IPS DF 4.7 (cell line): Measurements from ENCODE around the gene MRPL38.

ENCODE experiments used
- DNase-seq: peaks from one replicate; pipeline ENCODE4 v3.0.0-alpha.2; 2013; ENCODE audit warnings: low spot score; ENCODE audit errors: extremely low read depth

The MRPL38 gene

DNA sequence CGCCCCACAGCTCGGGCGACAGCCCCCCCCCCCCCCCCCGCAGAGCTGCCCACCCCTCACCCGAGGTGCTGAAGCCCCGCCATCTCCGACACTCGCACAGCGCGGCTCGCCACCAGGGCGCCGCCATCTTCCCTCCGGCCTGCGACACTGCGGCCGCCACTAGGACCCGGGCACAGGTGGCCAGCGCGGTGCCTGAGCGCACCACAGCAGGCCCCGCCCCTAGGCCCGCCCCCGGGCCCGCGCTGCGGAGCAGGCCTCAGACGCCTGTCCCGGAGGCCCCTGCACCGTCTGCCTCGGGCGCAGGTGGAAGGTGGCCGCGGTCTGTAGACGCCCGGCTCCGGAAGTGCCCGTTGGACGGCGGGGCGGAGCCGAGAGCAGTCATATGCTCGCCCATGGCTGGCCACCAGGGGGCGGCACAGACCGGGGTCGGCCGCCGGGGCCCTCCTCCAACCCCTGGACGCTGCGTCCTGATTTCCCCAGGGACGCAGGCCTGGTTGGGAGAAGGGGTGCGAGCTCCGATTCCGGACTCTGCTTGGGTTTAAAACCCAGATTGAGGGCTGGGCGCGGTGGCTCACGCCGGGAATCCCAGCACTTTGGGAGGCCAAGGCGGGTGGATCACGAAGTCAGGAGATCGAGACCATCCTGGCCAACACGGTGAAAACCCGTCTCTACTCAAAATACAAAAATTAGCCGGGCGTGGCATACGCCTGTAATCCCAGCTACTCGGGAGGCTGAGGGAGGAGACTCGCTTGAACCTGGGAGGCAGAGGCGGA lies at the start of gene MRPL38:
TSS of gene MRPL38 (minus strand) at position 136 of the 773 bp plus-strand sequence. CDS start at position 127, 9 bp downstream.
- no peak for DNase-seq

DNA sequence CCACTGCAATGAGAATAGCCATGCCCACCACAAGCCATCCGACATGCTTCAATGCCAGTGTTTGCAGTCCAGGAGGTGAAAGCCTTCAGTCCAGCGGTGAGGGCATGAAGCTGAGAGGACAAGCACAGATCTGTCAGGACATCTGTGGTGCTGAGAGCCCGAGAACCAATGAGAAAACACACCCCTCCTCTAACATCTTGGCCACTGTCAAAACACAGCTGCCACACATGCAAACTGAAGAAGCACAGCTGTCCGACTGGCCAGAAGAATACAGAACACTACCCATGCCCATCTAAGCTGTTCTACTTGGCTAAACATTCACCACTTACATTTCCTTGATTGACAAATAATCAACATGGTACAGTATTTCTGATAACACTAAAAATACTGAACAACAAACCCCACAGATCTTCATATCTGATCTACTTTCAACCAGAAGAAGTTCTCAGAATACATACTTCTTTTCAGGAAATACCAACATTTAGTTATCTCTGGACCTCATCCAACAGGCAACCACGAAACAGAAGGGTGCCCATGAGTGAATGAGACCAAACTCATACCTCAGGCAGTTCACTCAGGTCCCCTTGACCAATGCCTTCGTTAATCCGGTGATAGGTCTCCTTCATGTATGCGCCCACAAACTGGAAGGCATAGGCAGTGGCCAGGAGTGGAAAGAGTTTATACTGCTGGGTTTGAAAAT lies 46.3 kb upstream of the MRPL38 start:
- no peak for DNase-seq

DNA sequence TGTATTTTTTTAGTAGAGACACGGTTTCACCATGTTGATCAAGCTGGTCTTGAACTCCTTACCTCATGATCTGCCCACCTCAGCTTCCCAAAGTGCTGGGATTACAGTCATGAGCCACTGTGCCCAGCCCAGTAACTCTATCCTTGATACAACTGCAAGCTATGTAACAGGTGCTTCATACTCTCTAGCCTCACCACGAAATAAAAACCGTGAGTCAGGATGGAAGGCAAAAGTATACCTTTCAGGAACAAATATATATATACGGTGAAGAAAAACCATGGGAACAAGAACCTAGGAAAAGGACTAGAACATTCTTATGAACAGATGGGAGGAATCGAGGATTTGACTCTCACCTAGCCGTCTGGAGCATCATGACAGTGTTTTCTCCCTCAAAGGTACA lies 45.7 kb upstream of the MRPL38 start:
- DNase-seq, result no peak

DNA sequence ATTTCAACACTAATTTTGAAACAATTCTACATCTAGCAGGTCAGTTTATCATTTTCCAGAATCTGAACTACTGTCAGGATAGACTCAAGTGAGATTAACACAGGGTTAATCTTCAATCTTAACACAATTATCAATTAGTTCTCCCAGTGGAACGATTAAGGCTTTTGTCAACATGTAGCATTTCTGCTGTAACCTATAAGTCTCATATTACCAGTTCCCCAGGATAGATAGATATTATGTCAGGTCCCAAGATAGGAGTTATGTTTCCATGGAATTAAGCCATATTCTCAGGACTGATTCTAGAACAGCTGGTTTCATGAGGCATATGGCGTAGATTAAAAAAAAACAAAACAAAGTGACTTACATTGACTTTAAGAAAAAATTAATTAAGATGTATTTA lies 40.5 kb upstream of the MRPL38 start:
- no peak for DNase-seq

DNA sequence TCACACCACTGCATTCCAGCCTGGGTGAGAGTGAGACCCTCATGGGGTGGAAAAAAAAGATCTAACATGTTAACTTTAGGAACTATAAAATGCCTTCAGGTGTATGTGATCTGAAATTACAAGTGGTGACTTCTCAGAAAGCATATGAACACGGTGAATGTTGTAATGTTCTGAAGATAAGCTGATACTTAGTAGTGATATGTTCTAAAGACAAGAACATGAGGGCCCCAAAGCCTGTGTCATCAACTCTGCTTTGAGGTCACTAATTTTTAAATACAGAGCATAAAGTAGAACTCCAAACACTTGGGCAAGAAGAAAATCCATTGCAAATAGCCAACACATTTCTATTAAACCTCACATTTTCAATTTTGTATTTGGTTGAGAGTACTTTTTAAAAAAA lies 38.8 kb upstream of the MRPL38 start:
- no peak for DNase-seq

DNA sequence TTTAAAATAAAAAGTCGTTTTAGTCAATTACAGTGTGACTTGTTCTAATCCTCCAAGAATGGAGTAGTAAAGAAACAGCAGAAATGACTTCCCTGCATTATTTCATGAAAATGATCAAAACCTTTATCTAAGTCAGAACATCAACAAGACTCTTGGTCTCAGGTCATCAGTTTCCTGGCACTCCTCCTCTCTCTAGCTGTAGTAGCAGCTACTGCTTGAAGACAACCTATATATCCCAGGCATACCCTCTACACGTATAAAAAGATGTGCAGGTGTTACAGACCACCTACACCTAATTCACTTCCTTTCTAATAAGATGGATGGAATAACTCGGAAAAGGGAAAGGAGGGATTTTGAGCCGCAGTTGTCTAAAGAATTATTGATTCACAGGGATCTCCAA lies 37.8 kb upstream of the MRPL38 start:
- DNase-seq, result no peak

DNA sequence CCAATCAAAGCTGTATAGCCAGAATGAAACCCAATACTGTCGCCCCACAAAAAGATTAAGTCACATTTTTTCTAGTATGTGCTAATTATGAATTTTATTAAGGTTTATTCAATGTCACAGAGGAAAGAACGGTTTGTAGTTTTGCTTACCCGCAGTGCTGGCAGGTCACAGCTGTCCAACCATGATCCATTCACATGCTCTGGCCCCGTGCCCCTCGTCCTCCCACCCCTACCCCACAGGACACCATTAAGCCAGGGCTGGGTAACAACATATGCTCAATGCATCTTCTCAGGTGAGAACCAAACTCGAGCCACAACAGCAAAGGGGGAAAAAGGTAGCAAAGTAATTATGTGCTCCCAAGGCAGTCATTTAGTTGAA lies 36.7 kb upstream of the MRPL38 start:
- no peak for DNase-seq

DNA sequence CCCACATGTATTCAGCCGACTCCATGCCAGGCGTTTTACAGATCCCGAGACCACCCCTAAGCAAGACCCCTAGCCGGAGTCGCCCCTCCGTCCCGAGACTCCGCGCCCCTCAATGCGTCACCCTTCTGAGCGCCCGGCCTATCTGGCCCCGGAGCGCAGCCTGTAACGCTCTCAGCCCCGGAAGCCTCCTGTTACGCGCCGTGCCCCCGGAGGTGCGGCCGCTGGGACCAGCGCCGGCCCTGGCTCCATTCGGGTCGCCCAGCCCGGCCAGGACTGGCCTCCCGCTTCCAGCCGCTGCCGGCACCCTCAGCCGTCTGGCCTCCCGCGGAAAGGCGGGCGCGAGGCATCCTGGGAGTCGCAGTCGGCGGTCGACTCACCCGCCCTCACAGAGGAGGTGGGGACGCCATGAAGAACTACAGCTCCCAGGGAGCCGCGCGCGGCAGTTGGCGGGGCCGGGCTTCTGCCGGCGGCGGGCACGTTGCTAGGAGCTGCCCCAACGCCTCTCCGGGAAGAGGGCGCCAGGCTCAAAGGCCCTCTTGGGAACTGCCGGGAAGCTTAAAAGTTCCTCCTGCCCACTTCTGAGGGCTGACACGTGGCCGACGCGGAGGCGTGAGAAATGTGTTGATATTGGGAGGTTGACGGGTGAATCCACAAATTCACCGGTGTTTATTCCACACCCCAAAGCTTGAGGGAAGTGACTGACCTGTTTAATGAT lies 36.2 kb upstream of the MRPL38 start, which contains the start of gene FBF1:
TSS of gene FBF1 (minus strand) at position 316 of the 715 bp plus-strand sequence. CDS start 2,893 bp downstream, outside the sequence.
- DNase-seq, result peak; percentile 51

DNA sequence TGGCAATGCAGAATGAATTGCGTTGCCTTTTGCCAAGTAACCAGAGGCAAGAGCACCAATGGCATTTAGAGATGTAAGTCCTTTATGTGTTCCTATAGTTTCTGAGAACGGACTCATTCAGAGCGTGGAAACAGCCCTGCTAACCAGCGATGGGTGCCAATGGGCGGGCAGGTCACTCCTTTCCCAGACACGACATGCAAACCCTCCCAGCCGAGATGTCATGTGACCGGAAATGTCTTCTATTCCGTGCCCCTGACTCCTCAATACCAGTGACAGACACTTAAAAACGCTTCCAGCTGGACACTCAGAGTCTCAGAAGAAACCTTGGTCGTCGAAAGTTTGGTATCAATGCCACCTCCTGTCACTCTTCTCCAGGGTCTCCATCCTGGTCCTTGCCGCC lies 33.0 kb upstream of the MRPL38 start:
- no peak for DNase-seq

DNA sequence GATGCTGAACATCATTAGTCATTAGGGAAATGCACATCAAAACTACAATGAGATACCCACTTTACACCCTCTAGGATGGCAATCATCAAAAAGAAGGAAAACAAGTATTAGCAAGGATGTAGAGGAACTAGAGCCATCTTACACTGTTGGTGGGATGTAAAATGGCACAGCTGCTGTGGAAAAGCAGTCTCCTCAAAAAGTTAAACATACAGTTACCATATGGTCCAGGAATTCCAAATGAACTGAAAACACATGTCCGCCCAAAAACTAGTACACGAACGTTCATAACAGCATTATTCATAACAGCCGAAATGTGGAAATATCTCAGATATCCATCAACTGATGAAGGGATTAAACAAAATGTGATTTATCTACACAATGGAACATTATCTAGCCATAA lies 29.1 kb upstream of the MRPL38 start:
- no peak for DNase-seq

DNA sequence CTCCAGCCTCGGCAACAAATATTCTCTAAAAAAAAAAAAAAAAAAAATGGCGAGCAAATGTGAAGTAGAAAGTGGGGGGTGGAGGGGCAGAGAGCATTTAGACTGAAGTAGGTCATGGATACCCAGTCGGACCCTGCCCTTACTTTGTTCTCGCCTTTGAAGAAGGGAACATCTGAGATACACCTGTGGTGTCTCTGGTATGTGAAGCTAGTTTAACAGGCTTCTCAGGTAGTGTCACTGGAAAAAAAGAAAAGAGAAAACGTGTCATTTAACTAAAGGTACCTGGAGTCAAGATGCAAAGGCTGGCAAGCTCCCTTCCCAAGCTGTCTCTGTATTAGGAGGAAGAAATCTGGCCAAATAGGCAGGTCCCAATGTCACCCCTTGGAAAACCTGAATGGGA lies 28.2 kb upstream of the MRPL38 start:
- no peak for DNase-seq

DNA sequence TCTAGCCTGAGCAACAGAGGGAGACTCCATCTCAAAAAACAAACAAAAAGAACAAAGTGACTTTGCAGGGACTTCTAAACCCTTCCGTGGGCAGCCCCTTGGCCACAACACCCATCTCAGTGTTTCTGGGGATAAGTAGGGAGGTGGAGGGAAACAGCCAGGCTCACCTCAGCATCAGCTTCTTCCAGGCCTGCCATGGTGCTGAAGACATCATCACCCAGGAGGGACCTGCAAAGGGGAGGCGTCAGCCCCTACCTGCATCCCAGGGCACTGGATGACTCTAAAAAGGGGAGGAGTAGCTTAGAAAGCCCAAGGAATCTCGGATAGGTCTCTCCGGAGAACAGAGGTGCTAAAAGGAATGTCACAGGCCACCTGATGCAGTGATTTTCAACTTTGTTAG lies 26.4 kb upstream of the MRPL38 start:
- DNase-seq, result no peak

DNA sequence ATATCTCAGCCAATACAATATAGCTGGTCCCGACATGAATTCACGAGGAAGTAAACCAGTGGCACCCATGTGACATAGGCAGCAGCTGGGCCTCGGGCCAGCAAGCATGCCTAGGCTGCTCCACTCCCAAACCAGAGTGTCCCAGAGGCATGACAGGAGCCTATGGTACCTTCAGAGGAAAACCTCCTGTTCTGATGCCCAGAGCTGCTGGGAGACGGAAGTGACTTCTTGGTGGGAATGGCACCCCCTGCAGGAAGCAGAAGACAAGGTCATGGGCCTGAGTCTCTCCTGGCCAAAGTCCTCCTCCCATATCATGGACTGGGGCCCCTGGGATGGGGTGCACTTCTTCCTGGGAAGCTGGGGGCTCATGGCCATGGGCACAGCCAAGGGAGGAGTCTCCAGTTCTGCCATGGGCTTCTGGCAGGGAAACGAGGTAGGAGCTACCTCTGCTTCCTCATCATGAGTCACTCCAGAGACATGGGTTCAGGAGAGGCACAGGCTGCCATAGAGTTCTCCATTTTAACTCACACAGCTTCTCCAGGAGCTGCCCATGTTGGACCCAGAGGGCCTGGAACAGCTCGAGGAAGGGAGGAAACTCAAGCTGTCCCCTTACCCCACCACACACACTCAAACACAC lies 22.7 kb upstream of the MRPL38 start:
- no peak for DNase-seq

DNA sequence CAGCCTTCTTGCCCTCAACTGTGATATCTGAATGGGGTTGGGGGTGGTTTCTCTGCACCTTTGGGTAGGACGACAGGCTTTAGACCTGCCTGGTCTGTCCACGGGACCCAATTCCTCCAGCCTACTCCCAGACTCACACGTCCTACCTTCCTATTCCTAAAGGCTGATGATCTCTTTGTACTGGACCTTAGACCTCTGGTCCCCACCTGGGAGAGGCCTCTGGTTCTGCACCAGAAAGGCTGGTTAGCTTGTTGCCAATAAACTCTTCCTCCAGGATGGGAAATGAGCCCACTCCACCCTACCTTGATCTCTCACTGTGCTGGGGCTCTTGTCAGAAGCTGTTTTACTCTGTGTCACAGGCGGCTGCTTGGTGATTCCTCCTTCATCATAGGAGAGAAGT lies 21.8 kb upstream of the MRPL38 start:
- no peak for DNase-seq

DNA sequence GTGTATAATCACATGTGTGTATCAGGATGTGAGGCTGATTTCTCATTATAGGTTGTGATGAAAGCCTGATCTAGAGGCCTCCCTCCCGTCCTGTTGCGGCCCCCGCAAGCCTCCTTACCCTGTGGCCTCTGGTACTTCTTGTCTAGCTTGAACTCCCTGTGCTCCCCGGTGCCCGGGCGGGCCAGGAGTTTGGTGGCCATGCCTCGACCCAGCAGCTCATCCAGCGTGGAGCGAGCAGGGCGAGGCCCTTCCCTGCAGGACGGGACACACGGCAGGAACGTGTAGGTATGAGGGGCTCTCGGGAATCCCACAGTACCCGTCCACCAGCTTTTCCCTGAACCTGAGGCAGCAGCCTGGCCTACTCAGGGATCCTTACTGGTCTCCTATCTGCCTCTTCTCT lies 21.2 kb upstream of the MRPL38 start:
- no peak for DNase-seq

DNA sequence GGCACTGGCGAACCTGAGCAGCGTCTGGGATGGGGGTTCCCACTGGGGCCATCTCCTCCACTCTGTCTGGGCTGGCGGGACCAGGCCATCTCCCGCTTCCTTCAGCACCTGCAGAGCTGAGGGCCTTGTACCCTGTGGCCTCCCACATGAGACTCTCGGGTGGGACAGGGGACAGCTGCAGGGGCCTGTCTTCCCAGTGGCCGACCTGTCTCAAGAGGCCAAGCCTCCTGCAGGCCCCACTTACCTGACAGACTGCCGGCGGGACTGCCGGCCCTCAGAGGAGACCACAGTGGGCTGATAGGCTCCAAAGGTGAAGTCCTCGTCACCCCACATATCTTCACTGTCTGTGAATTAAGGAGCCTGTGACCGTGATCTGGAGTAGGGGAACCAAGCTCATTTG lies 20.4 kb upstream of the MRPL38 start:
- no peak for DNase-seq

DNA sequence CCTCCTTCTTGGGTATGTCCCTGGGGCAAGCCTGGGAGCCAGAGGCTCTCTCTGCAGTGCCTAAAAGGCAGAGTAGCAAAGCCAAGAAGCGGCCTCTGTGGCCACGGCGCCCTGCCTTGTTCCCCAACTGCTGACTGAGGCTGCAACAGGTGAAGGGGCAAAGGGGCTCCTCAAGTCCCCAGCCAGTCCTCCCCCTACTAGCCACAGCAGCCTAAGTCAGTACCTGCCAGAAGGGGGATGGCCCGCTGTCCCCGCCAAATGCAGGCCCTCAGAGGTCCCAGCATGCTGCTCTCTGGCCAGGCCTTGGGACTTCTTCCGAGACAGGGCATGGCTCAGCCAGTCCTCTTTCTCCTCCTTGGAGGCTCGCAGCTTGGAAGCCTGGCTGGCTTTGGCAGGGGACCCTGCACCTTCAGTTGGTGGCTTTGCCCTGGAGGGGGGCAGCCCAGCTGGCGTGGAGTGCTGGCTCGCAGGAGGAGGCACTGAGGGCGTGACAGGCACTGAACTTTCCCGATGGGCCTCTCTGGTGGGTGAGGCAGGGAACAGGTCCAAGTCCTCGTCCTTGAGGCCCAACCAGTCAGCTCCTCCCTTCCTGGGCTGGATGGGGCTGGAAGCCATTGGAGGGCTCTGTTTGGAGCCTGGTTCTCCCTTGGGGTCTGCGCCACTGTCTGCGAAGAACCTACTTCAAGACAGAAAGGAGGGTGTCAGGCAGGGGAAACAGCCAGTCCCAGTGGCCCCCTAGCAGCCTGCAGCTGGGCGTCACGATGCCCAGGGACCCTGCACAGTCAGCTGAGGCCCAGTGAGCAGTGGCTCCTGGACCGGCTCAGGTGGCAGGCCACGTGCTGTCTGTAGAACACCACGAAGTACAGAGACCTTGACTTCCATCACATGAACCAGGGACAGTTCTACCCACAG lies 18.5 kb upstream of the MRPL38 start:
- DNase-seq, result no peak

DNA sequence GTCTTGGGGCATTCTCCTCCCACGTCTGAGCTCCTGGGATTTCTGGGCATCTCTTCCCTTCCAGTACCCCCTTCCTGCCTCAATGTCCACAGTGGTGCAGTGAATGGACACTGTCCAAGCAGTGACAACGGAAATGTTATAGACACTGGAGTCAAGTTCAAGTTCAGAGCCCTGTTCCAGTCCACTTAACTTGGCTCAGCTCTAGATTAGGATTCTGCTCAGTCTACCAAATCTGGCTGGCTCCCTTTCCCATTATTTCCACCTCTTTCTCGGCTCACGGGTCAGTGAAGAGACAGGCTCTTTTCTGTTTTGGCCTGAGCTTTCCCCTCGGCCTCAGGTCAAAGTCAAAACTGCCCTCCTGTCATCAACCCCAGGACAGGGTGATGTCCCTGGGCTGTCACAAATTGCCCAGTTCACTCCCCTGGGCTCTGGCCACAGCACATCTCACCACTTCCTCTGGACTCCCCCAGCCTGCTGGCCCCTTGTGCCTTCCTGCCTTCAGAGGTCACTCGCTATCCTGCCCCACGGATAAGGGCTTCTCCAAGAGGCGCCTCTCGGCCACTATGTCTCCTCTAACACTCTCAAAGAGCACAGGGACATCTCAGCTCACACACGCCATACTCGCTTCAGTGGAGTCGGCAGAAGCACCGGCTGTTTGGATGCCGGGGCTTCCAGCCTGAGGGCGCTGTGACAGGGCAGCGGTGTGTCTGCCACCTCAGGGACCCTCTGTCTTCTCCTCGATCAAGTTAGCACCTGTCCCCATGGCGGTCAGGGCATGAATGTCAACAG lies 17.7 kb upstream of the MRPL38 start:
- no peak for DNase-seq

DNA sequence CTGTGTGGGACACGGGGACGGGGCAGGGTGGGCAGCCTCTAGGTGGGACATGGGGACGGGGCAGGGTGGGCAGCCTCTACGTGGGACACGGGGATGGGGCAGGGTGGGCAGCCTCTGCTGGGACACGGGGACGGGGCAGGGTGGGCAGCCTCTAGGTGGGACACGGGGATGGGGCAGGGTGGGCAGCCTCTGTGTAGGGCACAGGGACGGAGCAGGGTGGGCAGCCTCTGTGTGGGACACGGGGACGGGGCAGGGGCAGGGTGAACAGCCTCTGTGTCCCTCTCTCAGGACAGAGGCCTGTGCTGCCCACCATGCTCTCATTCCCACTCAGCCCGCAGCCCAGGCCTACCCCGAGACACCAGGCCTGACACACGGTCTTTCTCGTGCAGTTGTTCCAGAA lies 16.9 kb upstream of the MRPL38 start:
- no peak for DNase-seq

DNA sequence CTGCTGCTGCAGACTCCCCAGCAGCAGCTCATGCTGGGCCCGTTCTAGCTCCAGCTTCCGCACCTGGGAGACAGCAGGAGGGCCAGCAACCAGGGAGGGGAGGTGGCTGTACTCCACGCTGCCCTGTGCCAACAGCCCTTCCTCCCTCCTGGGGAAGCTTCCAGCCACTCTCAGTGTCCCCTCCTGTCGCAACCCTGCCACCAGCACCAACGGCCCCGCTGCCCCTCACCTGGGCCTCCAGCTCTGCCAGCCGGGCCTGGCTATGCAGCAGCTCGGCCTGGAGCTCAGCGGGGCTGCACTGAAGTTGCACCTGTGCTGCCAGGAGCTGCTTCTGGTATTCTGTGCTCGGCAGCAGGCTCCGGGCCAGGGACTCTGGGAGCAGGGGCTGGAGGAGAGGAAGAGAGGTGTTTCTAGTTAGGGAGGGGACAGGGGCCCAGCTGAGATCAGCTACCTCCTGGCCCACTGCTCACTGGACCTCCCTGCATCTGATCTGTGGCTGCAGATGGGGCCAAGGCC lies 15.4 kb upstream of the MRPL38 start:
- DNase-seq, result no peak
